NB4 (cell line): ENCODE data around the gene SGTB.

Source experiments
- CTCF ChIP-seq: IDR thresholded peaks from one replicate; pipeline ENCODE4 v1.5.1; 2012; ENCODE audit warnings: low read depth, low read length
- POLR2A ChIP-seq: IDR thresholded peaks from 2 replicates; pipeline ENCODE4 v1.6.1; 2011; ENCODE audit warnings: mild to moderate bottlenecking; ENCODE audit not compliant: insufficient read length; ENCODE audit errors: extremely low read depth

- TF ChIP-seq CTCF (no peak), POLR2A (no peak)
Measured at GRCh38 chr5:65749956-65750355, 28.0 kb upstream of the SGTB start.
